ENCODE results near the gene KCTD10. TPM values are rescaled to one million over a fixed set of nuclear protein-coding genes. Genes with fewer than 3 reads are reported as not detected.
"Not testable (repeated sequence)": the region's sequence is repeated elsewhere in the genome, so short reads cannot be mapped to it uniquely, and the experiment has no call there.

Gene KCTD10
- total RNA-seq, 2 donors from 2014 or later = 53.5 to 56.9 TPM

DNA sequence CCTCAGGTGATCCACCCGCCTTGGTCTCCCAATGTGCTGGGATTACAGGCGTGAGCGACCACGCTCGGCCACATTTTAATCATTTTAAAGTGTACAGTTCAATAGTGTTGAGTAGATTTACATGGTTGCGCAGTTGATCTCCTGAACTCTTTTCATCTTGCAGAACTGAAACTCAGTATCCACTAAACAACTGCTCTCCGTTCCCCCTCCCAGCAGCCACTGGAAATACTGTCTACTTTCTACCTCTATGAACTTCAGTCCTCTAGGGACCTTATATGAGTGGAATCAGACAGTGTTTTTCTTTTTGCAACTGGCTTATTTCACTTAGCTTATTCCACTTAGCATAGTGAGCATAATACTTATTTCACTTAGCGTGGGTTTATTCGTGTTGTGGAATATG is 53.7 kb downstream of the KCTD10 start:
- Mint-ChIP-seq H3K27ac (no peak overlapping the region), H3K9me3 (no peaks in the 10 kb centered on the region), H3K36me3 (no peaks in the 10 kb centered on the region)
- ATAC-seq (no peak), DNase-seq (ENCODE audit: low spot score in 2 of 2) (no peak)

DNA sequence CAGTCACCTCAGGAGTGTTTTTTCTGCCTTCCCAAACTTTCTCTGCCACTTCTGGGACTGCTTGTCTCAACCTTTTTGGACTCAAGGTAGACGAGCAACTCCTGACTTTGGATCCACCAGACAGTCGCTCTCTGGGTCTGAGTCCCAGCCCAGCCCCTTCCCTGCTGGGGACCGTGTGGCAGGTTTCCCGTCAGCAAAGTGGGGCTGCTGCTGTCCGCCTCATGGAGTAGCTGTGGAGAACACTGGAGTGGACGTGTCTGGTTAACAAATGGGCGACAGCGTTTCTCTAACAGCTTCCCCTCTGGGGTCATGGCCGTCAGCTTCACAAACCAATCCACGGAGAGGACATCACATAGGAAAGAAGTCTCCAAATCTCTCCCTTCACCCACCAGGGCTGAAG is 54.8 kb downstream of the KCTD10 start:
- H3K36me3 Mint-ChIP-seq = no peaks in the 10 kb centered on the region
- ATAC-seq (no peak), DNase-seq (ENCODE audit: low spot score in 2 of 2) (no peak)
- H3K9me3 Mint-ChIP-seq = no peaks in the 10 kb centered on the region
- H3K27ac Mint-ChIP-seq = no peak overlapping the region

DNA sequence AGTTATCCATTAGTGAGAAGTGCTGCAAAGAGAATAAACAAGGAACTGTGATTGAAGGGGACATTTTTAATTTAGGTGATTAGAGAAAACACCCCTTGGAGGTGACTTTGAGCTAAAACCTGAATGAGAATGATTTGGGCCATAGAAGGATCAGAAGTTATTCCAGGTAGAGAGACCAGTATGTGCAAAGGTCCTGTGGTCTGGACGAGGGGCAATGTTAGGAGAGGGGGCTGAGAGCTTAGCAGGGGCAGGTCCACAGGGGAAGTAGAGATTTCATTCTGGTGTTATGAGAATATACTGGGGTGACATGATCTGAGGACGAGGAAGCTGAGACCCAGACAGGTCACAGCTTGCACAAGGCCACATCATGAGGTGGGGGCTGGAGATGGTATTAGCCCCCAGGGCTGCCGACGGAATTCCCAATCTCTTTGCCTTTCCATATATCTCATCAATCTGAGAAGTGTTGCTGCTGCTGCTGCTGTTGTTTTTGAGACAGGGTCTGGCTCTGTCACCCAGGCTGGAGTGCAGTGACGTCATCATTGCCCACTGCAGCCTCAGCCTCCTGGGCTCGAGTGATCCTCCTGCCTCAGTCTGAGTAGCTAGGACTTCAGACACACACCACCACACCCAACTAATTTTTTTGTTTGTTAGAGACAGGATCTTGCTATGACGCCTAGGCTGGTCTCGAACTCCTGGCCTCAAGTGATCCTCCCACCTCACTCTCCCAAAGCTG is 55.6 kb downstream of the KCTD10 start:
- ATAC-seq (no peak), DNase-seq (ENCODE audit: low spot score in 2 of 2) (no peak)
- Mint-ChIP-seq H3K9me3 (no peaks in the 10 kb centered on the region), H3K27ac (no peak overlapping the region), H3K36me3 (no peaks in the 10 kb centered on the region)

DNA sequence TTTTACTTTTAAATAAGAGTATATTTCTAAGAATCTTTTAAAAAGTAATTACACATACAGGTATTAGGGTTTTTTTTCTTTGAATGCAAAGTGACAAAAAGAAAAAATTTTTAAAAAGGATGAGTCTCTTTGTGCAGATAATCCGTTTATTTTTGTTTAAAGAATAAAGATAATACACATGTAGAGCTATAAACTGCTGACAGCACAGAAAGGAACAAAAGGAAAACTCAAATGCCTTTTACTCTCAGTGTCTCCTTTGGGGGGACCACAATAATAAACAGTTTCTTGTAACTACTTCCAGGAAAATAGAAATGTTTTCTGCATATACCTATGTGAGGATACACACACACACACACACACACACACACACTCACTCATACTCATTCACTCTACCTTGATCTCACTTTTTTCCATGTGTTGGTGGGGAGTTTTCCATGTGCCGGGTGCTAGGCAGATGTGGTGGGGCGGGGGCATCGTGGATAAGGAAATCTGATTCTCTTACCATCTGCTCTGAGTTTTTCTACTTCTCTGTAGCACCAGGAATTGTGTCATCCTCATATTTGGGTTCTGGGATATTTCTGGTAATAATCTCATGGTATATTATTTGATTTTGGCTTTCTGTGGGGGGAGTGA is 58.1 kb downstream of the KCTD10 start:
- no peak overlapping the region for H3K27ac Mint-ChIP-seq
- no peaks in the 10 kb centered on the region for H3K36me3 Mint-ChIP-seq
- ATAC-seq (no peak), DNase-seq (ENCODE audit: low spot score in 2 of 2) (no peak)
- no peaks in the 10 kb centered on the region for H3K9me3 Mint-ChIP-seq

DNA sequence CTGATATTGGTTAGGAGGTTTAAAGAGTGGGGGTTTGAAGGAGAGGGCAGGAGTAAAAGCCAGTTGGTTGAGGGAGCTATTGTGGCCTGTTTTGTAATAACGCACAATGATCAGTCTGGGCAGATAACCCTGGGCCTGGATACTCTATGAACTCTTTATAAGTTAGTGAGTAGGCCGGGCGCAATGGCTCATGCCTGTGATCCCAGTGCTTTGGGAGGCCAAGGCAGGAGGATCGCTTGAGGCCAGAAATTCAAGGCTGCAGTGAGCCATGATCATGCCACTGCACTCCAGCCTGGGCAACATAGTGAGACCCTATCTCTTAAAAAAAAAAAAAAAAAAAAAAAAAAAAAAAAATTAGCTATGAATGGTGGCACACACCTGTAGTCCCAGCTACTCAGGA is 71.0 kb downstream of the KCTD10 start:
- H3K36me3 Mint-ChIP-seq; H3K27ac Mint-ChIP-seq; DNase-seq (ENCODE audit: low spot score in 2 of 2); ATAC-seq; H3K9me3 Mint-ChIP-seq: not testable (repeated sequence)

DNA sequence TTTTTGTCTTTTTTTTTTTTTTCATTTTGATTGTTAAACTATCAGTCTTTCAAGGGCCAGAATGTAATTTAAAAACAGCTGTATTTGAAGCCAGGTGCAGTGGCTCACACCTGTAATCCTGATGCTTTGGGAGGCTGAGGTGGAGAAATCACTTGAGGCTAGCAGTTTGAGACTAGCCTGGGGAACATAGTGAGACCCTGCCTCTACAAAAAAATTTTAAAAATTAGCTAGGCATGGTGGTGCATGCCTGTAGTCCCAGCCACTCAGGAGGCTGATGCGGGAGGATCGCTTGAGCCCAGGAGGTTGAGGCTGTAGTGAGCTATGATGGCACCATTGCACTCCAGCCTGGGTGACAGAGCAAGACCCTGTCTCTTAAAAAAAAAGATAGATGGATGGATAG is 72.3 kb downstream of the KCTD10 start:
- H3K36me3 Mint-ChIP-seq; DNase-seq (ENCODE audit: low spot score in 2 of 2); H3K9me3 Mint-ChIP-seq; H3K27ac Mint-ChIP-seq; ATAC-seq: not testable (repeated sequence)

Other genes starting within 250 kb of the KCTD10 start
- gene FOXN4, start 168.0 kb downstream of the KCTD10 start, total RNA-seq = not detected
- not detected for gene MYO1H, start 129.4 kb downstream of the KCTD10 start, total RNA-seq
- 10 to 100 TPM; 28.8 to 37.6 TPM for gene UBE3B, start 334 bp upstream of the KCTD10 start, total RNA-seq
- gene MMAB, start 96.2 kb upstream of the KCTD10 start, total RNA-seq = 10 to 100 TPM; 27.4 to 29.5 TPM
- 10 to 100 TPM; 13.3 to 20.7 TPM for gene MVK, start 96.5 kb upstream of the KCTD10 start, total RNA-seq
- gene FAM222A, start 236.5 kb upstream of the KCTD10 start, total RNA-seq = 1 to 10 TPM in 1 of 2 donors, under 1 TPM in 1; 0.18 to 1.2 TPM